Liver (tissue), 3 donors: ENCODE results near the gene AGR2.

Source experiments
- CTCF ChIP-seq: fragments of 150-350 bp; IDR thresholded peaks from 2 replicates; pipeline ENCODE4 v1.5.1; 2017; ENCODE audit warnings: improper control_type of control experiment, low read depth, low read length; ENCODE audit not compliant: missing input control
- RAD21 ChIP-seq, 2 donors: IDR thresholded peaks; 2 replicates each; pipeline ENCODE4 v1.6.1; 2016; ENCODE audit warnings: antibody characterized with exemption in 2 of 2, mild to moderate bottlenecking in 2 of 2
- donor health status: healthy.
- donor health status: healthy.

- TF ChIP-seq CTCF (no peak), RAD21 (IDR thresholded peaks at IDR 0.05) (no peak)
These were observed 49.4 kb downstream of the AGR2 start for GRCh38 chr7:16755397-16755796.
